ENCODE results near the gene ELK4. TPM values are rescaled to one million over a fixed set of nuclear protein-coding genes. Genes with fewer than 3 reads are reported as not detected.

Gene ELK4
- total RNA-seq, 1 experiment from 2014 or later: 31.2 TPM

DNA sequence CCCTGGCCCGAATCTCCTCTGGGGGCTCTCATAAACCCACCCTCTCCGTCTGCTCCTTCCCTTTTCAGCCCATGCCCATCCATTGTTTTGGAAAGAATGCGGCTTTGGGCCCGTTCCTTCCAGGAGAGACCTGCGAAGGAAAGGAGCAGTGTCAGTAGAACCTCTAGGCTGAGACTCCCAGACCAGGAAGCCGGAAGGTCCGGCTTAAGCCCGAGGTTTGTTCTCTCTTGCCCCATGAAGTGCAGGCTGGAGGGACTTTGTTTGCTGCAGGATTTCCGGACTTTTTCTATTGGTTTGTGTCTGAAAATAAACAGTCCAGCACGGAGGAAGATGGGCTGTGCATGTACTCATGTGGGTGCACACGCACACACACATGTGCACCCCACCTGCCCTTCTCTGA lies 49.8 kb downstream of the ELK4 start:
- no peak overlapping the region for H2AK5ac ChIP-seq (ENCODE audit: insufficient read length, low read length)
- H3K27ac Mint-ChIP-seq: no peak overlapping the region; a peak in 1 of 7 replicates
- no peak overlapping the region for H3T11ph ChIP-seq (ENCODE audit: low read length)
- H3K27me3 Mint-ChIP-seq (ENCODE audit: low read depth): peaks cover 40% of the 10 kb centered on the region
- no peak overlapping the region for H3K18ac ChIP-seq (ENCODE audit: insufficient read length, low read depth, low read length)
- no peak overlapping the region for H2BK120ac ChIP-seq (ENCODE audit: low read depth, low read length, poor library complexity, severe bottlenecking)
- H3K9ac ChIP-seq (ENCODE audit: extremely low read depth, insufficient read length, low read length): no peak overlapping the region
- no peaks in the 10 kb centered on the region; the same call in 1 of the 2 replicates for H3K27me3 ChIP-seq (ENCODE audit: insufficient read depth, low read length)
- TF ChIP-seq, protein P1, sequence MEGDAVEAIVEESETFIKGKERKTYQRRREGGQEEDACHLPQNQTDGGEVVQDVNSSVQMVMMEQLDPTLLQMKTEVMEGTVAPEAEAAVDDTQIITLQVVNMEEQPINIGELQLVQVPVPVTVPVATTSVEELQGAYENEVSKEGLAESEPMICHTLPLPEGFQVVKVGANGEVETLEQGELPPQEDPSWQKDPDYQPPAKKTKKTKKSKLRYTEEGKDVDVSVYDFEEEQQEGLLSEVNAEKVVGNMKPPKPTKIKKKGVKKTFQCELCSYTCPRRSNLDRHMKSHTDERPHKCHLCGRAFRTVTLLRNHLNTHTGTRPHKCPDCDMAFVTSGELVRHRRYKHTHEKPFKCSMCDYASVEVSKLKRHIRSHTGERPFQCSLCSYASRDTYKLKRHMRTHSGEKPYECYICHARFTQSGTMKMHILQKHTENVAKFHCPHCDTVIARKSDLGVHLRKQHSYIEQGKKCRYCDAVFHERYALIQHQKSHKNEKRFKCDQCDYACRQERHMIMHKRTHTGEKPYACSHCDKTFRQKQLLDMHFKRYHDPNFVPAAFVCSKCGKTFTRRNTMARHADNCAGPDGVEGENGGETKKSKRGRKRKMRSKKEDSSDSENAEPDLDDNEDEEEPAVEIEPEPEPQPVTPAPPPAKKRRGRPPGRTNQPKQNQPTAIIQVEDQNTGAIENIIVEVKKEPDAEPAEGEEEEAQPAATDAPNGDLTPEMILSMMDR (conservative IDR thresholded peaks at IDR 0.05): no peak
- H2AFZ ChIP-seq (ENCODE audit: low read length): no peak overlapping the region
- no peaks in the 10 kb centered on the region for H3K23me2 ChIP-seq (ENCODE audit: insufficient read length, low read depth, low read length, poor library complexity, severe bottlenecking)
- no peaks in the 10 kb centered on the region for H3K79me2 ChIP-seq (ENCODE audit: insufficient read depth, low read length)
- no peak overlapping the region for H3K27ac ChIP-seq (ENCODE audit: insufficient read length, low read depth, low read length)
- no peak overlapping the region for H3K56ac ChIP-seq (ENCODE audit: insufficient read length, low read depth, low read length)
- H4K20me1 ChIP-seq (ENCODE audit: control insufficient read depth, insufficient read depth, insufficient read length): no peaks in the 10 kb centered on the region
- H3K4me1 Mint-ChIP-seq: peaks cover 17 to 28% of the 10 kb centered on the region in 2 experiments
- H2BK15ac ChIP-seq (ENCODE audit: low read depth, low read length): no peak overlapping the region
- H4K91ac ChIP-seq (ENCODE audit: insufficient read length, low read depth, low read length): no peak overlapping the region
- H3K4me3 Mint-ChIP-seq: no peak overlapping the region
- H3K9me3 ChIP-seq (ENCODE audit: control insufficient read depth, low read depth, low read length): no peaks in the 10 kb centered on the region
- no CpG with 5 or more reads among the region's 11 CpGs for WGBS (ENCODE audit: extremely low coverage, insufficient read length, low lambda C conversion rate)
- H2BK20ac ChIP-seq (ENCODE audit: low read depth, low read length, poor library complexity, severe bottlenecking): no peak overlapping the region
- no peaks in the 10 kb centered on the region for H3K79me1 ChIP-seq (ENCODE audit: insufficient read depth, low read depth, low read length, poor library complexity, severe bottlenecking)
- no peak for DNase-seq
- no peak overlapping the region for H4K8ac ChIP-seq (replicated peaks; ENCODE audit: insufficient read length, low read depth, low read length)
- H3K14ac ChIP-seq (ENCODE audit: insufficient read depth, low read length): no peak overlapping the region
- H4K5ac ChIP-seq (ENCODE audit: insufficient read length, low read depth, low read length): no peak overlapping the region
- no peaks in the 10 kb centered on the region for H3K36me3 Mint-ChIP-seq (ENCODE audit: insufficient read depth in 1 of 3, low read depth in 3 of 3)
- H3K4me1 ChIP-seq (ENCODE audit: insufficient read depth, low read length): no peaks in the 10 kb centered on the region; the same call in 1 of the 2 replicates
- H3K9me3 Mint-ChIP-seq: no peaks in the 10 kb centered on the region
- H2BK5ac ChIP-seq (ENCODE audit: insufficient read length, low read length): no peak overlapping the region
- H3K4me2 ChIP-seq (ENCODE audit: insufficient read depth, insufficient read length, low read length): no peak overlapping the region
- H3K23ac ChIP-seq (ENCODE audit: insufficient read length, low read depth, low read length): no peak overlapping the region
- no peak overlapping the region for H2BK12ac ChIP-seq (ENCODE audit: insufficient read length, low read depth, low read length)
- no peak overlapping the region for H3K4ac ChIP-seq (ENCODE audit: low read depth, low read length)
